A673 (cell line): ENCODE data around the gene PGC. TPM values are rescaled to one million over a fixed set of nuclear protein-coding genes. Genes with fewer than 3 reads are reported as not detected.

Source experiments
- BruUV-seq: library from RNA; stranded (reverse); fragments of 400-500 nt; replicated peaks from 2 replicates; lab custom pipeline; 2021; lab: Mats Ljungman, UMichigan
- CTCF ChIA-PET: fragments of 300-600 bp; sonication (Branson Sonifier 250); formaldehyde crosslinking; loops from one replicate; lab custom pipeline; 2022; ENCODE audit warnings: antibody characterized with exemption; lab: Charles Lee
- POLR2A ChIA-PET: fragments of 300-600 bp; sonication (Branson Sonifier 250); formaldehyde crosslinking; loops from one replicate; lab custom pipeline; 2022; ENCODE audit warnings: antibody characterized with exemption; ENCODE audit not compliant: low non-redundant PET; lab: Charles Lee
- DNase-seq: peaks from one replicate; pipeline ENCODE4 v3.0.0-alpha.2; 2015; ENCODE audit warnings: low spot score
- H3K27ac ChIP-seq: fragments of 200-600 bp; sonication (generic); 2 replicates; pipeline ENCODE4 v1.5.1; 2016; ENCODE audit warnings: mixed run types, low read depth, mild to moderate bottlenecking, mixed read lengths, antibody characterized with exemption, low read length; ENCODE audit not compliant: poor library complexity, severe bottlenecking
- H3K27me3 ChIP-seq: fragments of 200-600 bp; sonication (generic); replicated peaks from 2 replicates; pipeline ENCODE4 v1.6.1; 2017; ENCODE audit warnings: mixed run types, low read depth, mild to moderate bottlenecking, mixed read lengths, antibody characterized with exemption, low read length; ENCODE audit not compliant: insufficient read depth, poor library complexity
- H3K36me3 ChIP-seq: fragments of 200-600 bp; sonication (generic); 2 replicates; pipeline ENCODE4 v1.6.1; 2016; ENCODE audit warnings: mixed run types, mild to moderate bottlenecking, mixed read lengths, antibody characterized with exemption, low read length; ENCODE audit not compliant: insufficient read depth, poor library complexity, severe bottlenecking
- H3K4me1 ChIP-seq: fragments of 200-600 bp; sonication (generic); 2 replicates; pipeline ENCODE4 v1.6.1; 2017; ENCODE audit warnings: mixed run types, mild to moderate bottlenecking, mixed read lengths, antibody characterized with exemption, low read length; ENCODE audit not compliant: insufficient read depth, poor library complexity, severe bottlenecking
- H3K4me3 ChIP-seq: fragments of 200-600 bp; sonication (generic); 2 replicates; pipeline ENCODE4 v1.5.1; 2016; ENCODE audit warnings: low read depth, mixed run types, mild to moderate bottlenecking, mixed read lengths, low read length; ENCODE audit not compliant: poor library complexity, severe bottlenecking
- H3K9me3 ChIP-seq: fragments of 200-600 bp; sonication (generic); 2 replicates; pipeline ENCODE4 v1.6.1; 2016; ENCODE audit warnings: mixed run types, low read depth, mild to moderate bottlenecking, mixed read lengths, antibody characterized with exemption, low read length; ENCODE audit not compliant: poor library complexity, severe bottlenecking
- CTCF ChIP-seq: fragments of 300-800, 200-600 bp; sonication (generic); conservative IDR thresholded peaks from 2 replicates; pipeline ENCODE4 v1.5.1; 2017; ENCODE audit warnings: low read depth, mild to moderate bottlenecking, antibody characterized with exemption, low read length, moderate library complexity, mixed read lengths
- EZH2 ChIP-seq: fragments of 200-600 bp; sonication (generic); IDR thresholded peaks from 2 replicates; pipeline ENCODE4 v1.6.1; 2017; ENCODE audit warnings: borderline replicate concordance, low read depth, mild to moderate bottlenecking, mixed read lengths, antibody characterized with exemption, low read length; ENCODE audit not compliant: poor library complexity, severe bottlenecking
- intact Hi-C: fragments of 100-400 bp; cut with micrococcal nuclease; formaldehyde crosslinking; loops from one replicate; pipeline ENCODE4 v1.10.0; 2022; ENCODE audit not compliant: unreplicated experiment
- total RNA-seq: library from RNA; stranded (reverse); gene quantifications from 2 replicates; pipeline ENCODE4 v1.2.3, GENCODE V29; 2021

The PGC gene
- total RNA-seq, 1 experiment from 2014 or later: not detected

GRCh38 chr6:41755895-41756294, 8.7 kb upstream of the PGC start:
- H3K36me3 ChIP-seq: no peaks in the 10 kb centered on the region
- H3K4me3 ChIP-seq: no peak overlapping the region
- BruUV-seq: no TSS peak
- no peak overlapping the region for H3K27ac ChIP-seq
- ChIA-PET POLR2A (no interaction called here), CTCF (no interaction called here)
- no peaks in the 10 kb centered on the region for H3K27me3 ChIP-seq
- TF ChIP-seq CTCF (no peak), EZH2 (no peak)
- intact Hi-C loops: no loop called here
- no peak for DNase-seq
- no peaks in the 10 kb centered on the region for H3K4me1 ChIP-seq
- H3K9me3 ChIP-seq: no peaks in the 10 kb centered on the region

GRCh38 chr6:41750374-41750773, 3.2 kb upstream of the PGC start:
- Histone ChIP-seq H3K36me3 (no peaks in the 10 kb centered on the region), H3K27ac (no peak overlapping the region), H3K4me1 (no peaks in the 10 kb centered on the region), H3K4me3 (no peak overlapping the region), H3K9me3 (no peaks in the 10 kb centered on the region), H3K27me3 (no peaks in the 10 kb centered on the region)
- no peak for DNase-seq
- no peak for TF ChIP-seq CTCF
- TF ChIP-seq EZH2: no peak
- POLR2A ChIA-PET: no interaction called here
- CTCF ChIA-PET: no interaction called here
- no TSS peak for BruUV-seq
- intact Hi-C loops: no loop called here

GRCh38 chr6:41748542-41748941, 1.3 kb upstream of the PGC start:
- H3K36me3 ChIP-seq: no peaks in the 10 kb centered on the region
- ChIA-PET CTCF (interaction anchor here (1.2 kb wide), 1 partner anchor 14 kb away, joined by 5 read pairs; no protein-coding TSS in a partner anchor), POLR2A (no interaction called here)
- no peaks in the 10 kb centered on the region for H3K9me3 ChIP-seq
- TF ChIP-seq CTCF (no peak), EZH2 (no peak)
- H3K4me1 ChIP-seq: no peaks in the 10 kb centered on the region
- BruUV-seq: no TSS peak
- H3K27me3 ChIP-seq: no peaks in the 10 kb centered on the region
- no peak overlapping the region for H3K27ac ChIP-seq
- intact Hi-C loops: no loop called here
- no peak for DNase-seq
- H3K4me3 ChIP-seq: no peak overlapping the region
